Uterus (tissue), 2 donors: ENCODE results near the gene COA6.

Experiments used
- CTCF ChIP-seq, 4 experiments: fragments of 200-600 bp in 2 of 4; fragments of 450-650 bp in 2 of 4; sonication (generic) in 2 of 4; IDR thresholded peaks; one replicate each; pipeline ENCODE4 v1.5.1; 2016 to 2019; ENCODE audit warnings: antibody characterized with exemption in 4 of 4, mild to moderate bottlenecking in 2 of 4, moderate library complexity in 1 of 4
- POLR2A ChIP-seq, 2 donors: fragments of 450-650 bp; IDR thresholded peaks; one replicate each; pipeline ENCODE4 v1.6.1; 2016; ENCODE audit warnings: antibody characterized with exemption in 2 of 2, mild to moderate bottlenecking in 1 of 2, moderate library complexity in 1 of 2

DNA sequence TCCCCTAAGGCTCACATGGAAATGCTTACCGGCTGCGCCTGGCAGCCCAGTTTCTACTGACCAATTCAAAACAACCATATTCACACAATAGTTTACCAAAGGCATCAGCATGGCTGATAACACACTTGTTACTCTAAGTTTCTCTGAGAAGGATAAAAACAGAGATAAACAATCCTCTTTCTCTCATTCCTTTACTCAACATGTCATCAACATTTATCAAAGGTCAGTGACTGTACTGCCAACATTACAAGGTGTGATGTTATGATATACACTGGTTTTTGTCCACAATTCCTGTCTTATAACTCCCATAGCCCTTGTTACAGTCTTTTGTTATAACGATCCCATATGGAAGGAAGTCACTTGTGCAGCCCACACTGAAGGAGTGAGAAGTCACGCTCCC, 33.6 kb downstream of the COA6 start:
- TF ChIP-seq POLR2A (IDR thresholded peaks at IDR 0.05) (no peak), CTCF (IDR thresholded peaks at IDR 0.05) (no peak)
